K562 (cell line): ENCODE measurements around the gene P2RX3. TPM values are rescaled to one million over a fixed set of nuclear protein-coding genes. Genes with fewer than 3 reads are reported as not detected.
A peak's percentile ranks its signal among the peaks of the same experiment; 100 is the strongest.

Experiments used
- BCLAF1 ChIP-seq, 2 experiments: fragments of 450-650 bp in 1 of 2; IDR thresholded peaks; 2 replicates each; pipeline ENCODE4 v1.6.1; 2011 to 2017; ENCODE audit warnings: low read depth in 2 of 2, antibody characterized with exemption in 1 of 2, borderline replicate concordance in 1 of 2, low read length in 1 of 2, mild to moderate bottlenecking in 1 of 2, mixed read lengths in 1 of 2; ENCODE audit not compliant: control insufficient read depth in 1 of 2
- BDP1 ChIP-seq: IDR thresholded peaks from 3 replicates; pipeline ENCODE4 v1.6.1; 2011; ENCODE audit not compliant: insufficient read length, insufficient read depth
- CBFA2T3 ChIP-seq: fragments of 450-650 bp; IDR thresholded peaks from 2 replicates; pipeline ENCODE4 v1.6.1; 2017
- CHCHD3 ChIP-seq: fragments of 250-450 bp; sonication (Bioruptor Pico); IDR thresholded peaks from 2 replicates; pipeline ENCODE4 v2.1.2; 2022; ENCODE audit warnings: mild to moderate bottlenecking
- ETS1 ChIP-seq: conservative IDR thresholded peaks from 2 replicates; pipeline ENCODE4 v1.6.1; 2011; ENCODE audit warnings: low read depth, mild to moderate bottlenecking, low read length; ENCODE audit not compliant: control insufficient read depth
- HMBOX1 ChIP-seq: sonication (generic); IDR thresholded peaks from 2 replicates; pipeline ENCODE4 v1.6.1; 2016
- MBD2 ChIP-seq: sonication (generic); IDR thresholded peaks from 2 replicates; pipeline ENCODE4 v1.6.1; 2016; ENCODE audit warnings: low read depth, borderline replicate concordance
- MCM2 ChIP-seq: fragments of 450-650 bp; IDR thresholded peaks from 2 replicates; pipeline ENCODE4 v1.6.1; 2017; ENCODE audit warnings: low read depth, mild to moderate bottlenecking
- MCM7 ChIP-seq, 2 experiments: fragments of 450-650 bp; IDR thresholded peaks; 2 replicates each; pipeline ENCODE4 v1.6.1; 2016 to 2018
- NFATC3 ChIP-seq: fragments of 450-650 bp; IDR thresholded peaks from 2 replicates; pipeline ENCODE4 v1.6.1; 2017; ENCODE audit warnings: mild to moderate bottlenecking
- RBBP5 ChIP-seq: fragments of 200-600 bp; sonication (generic); IDR thresholded peaks from 2 replicates; pipeline ENCODE4 v1.6.1; 2012; ENCODE audit warnings: borderline replicate concordance, mild to moderate bottlenecking, low read length, control low read depth, inconsistent platforms; ENCODE audit not compliant: insufficient read depth, poor library complexity, severe bottlenecking
- SMAD3 ChIP-seq: fragments of 450-650 bp; formaldehyde crosslinking; conservative IDR thresholded peaks from 2 replicates; pipeline ENCODE4 v1.4.0; 2020; ENCODE audit warnings: mild to moderate bottlenecking
- SMARCA4 ChIP-seq: fragments of 450-650 bp; IDR thresholded peaks from 2 replicates; pipeline ENCODE4 v1.6.1; 2016
- SPI1 ChIP-seq: IDR thresholded peaks from 2 replicates; pipeline ENCODE4 v1.6.1; 2011; ENCODE audit warnings: low read depth, low read length, control low read depth, borderline replicate concordance
- TAF9B ChIP-seq: fragments of 450-650 bp; IDR thresholded peaks from 2 replicates; pipeline ENCODE4 v1.6.1; 2018; ENCODE audit warnings: mild to moderate bottlenecking; ENCODE audit not compliant: partially characterized antibody
- THRAP3 ChIP-seq: fragments of 450-650 bp; IDR thresholded peaks from 2 replicates; pipeline ENCODE4 v1.6.1; 2016; ENCODE audit warnings: mild to moderate bottlenecking, inconsistent platforms, borderline replicate concordance
- USF2 ChIP-seq: sonication (generic); formaldehyde crosslinking; IDR thresholded peaks from 2 replicates; pipeline ENCODE4 v1.5.0; 2020; ENCODE audit warnings: missing genetic modification reagents
- ZBED1 ChIP-seq: IDR thresholded peaks from 2 replicates; pipeline ENCODE4 v1.6.1; 2014
- ZBTB49 ChIP-seq: sonication (generic); formaldehyde crosslinking; IDR thresholded peaks from 2 replicates; pipeline ENCODE4 v1.8.0; 2022; ENCODE audit warnings: missing genetic modification reagents, mild to moderate bottlenecking, borderline replicate concordance
- polyA plus RNA-seq, 8 experiments: library from polyadenylated mRNA; depleted of rRNA in 4 of 8; stranded (reverse) in 5 of 8; unstranded in 3 of 8; fragments of >200 nt; fragmentation: Nextera tagmentation in 2 of 8; fragmentation: Illumina TruSeq in 1 of 8; extraction: Ambion mirVana in 2 of 8; extraction: Trizol in 1 of 8; gene quantifications; 2 replicates each; pipeline versions ENCODE4 v1.2.1 to v1.2.3, GENCODE V29; 2011 to 2014; ENCODE audit warnings: inconsistent platforms in 1 of 8, missing spikeins in 1 of 8
- total RNA-seq, 7 experiments: library from RNA; depleted of rRNA in 6 of 7; stranded (reverse); fragments of >200 nt in 6 of 7; fragmentation: Illumina TruSeq in 2 of 7; extraction: Trizol in 2 of 7; gene quantifications; 2 replicates each; pipeline versions ENCODE4 v1.2.1 to v1.2.3, GENCODE V29; 2011 to 2021; ENCODE audit warnings: low replicate concordance in 1 of 7

The P2RX3 gene
- total and polyA plus RNA-seq, 9 of the 15 experiments (the other 6 are each of a cell fraction or from before 2014, with no cell fraction given) = not detected

GRCh38 chr11:57321388-57322255 lies 16.5 kb upstream of the P2RX3 start (continued):
- TF ChIP-seq USF2 (CRISPR knock-in tag) (no peak), TAF9B (no peak), SPI1 (no peak), BCLAF1 (IDR thresholded peaks at IDR 0.05; ENCODE audit: borderline replicate concordance in 1 of 2, control insufficient read depth in 1 of 2, low read depth in 2 of 2, low read length in 1 of 2) (no peak), ZBED1 (no peak), MCM2 (no peak), HMBOX1 (no peak), THRAP3 (no peak), NFATC3 (no peak), CBFA2T3 (peak; percentile 71), MCM7 (IDR thresholded peaks at IDR 0.05) (no peak), SMAD3 (CRISPR knock-in tag) (no peak), ETS1 (no peak), BDP1 (no peak), SMARCA4 (no peak), RBBP5 (peak; percentile 74), MBD2 (no peak), ZBTB49 (no peak), CHCHD3 (no peak)
